ENCODE results near the gene CCDC171.
"Not testable (repeated sequence)": the region's sequence is repeated elsewhere in the genome, so short reads cannot be mapped to it uniquely, and the experiment has no call there.

CCDC171 gene

DNA sequence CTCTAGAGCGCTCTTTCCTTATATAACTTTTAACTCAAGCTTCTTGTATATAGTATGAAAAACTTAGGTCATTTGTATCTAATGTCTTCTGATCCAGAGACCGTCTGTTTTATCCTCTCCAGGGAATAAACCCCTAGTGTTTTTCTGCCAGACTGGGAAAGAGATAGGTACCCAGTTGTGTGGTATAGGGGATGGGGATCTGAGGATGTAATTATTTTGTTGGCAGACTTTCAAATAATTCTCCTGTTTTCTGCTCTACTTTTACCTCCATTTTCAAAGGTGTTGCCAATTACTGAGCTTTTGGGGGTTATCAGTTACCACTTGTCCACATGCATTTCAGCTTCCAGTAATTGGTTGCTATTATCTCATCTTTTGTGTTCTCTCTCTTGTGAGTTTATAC is 17.9 kb downstream of the CCDC171 start:
- no peak for DNase-seq (ENCODE audit: low read depth)

DNA sequence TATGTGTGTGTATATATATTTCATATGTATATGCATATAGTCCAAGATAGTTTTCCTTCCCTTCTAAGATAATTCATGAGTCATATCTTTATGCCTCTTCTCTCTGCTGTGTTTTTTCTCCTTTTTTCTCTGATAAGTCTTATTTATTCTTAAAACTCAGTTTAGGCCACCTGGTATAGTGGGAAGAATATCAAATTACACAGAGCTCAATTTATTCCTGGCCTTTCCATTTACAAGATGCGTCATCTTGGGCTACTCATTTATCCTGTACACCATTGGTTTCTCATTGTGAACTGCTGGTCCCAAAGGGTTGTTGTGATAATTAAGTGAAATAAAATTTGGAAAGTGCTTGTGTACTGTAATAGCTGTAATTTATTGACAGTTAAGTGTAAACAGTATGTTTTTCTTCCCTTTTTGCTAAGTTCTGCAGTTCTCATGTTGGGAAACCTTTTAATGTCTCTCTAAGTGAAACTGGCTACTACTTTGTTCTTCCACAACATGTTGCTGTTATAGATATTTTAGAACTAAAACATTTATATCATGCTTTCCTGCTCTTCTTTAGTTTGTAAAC is 19.4 kb downstream of the CCDC171 start:
- no peak for DNase-seq (ENCODE audit: low read depth)

DNA sequence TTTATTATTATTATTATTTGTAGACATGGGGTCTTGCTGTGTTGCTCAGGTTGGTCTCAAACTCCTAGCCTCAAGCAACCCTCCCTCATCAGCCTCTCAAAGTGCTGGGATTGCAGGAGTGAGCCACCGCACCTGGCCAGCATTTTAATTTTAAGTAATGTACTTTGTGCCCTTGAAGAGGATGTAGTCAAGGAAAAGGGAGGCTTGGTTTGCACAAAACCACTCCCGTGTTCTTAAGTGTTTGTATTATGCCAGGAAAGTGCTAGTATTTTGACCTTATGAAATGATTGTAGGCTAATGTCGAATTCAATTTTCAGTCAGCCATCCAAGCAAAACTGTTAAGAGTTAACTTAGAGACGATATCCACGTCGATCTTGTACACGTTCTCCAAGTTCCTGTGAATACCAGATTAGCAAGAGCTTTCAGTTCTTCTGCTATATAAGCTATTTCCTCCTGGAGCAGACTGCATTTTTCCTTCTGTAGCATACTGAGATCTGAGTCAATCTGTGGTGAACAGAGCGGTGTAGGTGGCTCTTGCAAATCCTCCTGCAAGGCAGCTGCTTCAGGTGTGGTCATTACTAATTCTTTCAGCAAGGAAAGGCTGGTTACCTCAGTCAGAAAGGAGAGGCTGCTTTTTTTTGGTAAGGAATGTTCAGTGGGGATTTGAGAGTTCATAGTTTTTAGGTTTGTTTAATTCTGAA is 23.7 kb downstream of the CCDC171 start:
- DNase-seq (ENCODE audit: low read depth), result no peak

DNA sequence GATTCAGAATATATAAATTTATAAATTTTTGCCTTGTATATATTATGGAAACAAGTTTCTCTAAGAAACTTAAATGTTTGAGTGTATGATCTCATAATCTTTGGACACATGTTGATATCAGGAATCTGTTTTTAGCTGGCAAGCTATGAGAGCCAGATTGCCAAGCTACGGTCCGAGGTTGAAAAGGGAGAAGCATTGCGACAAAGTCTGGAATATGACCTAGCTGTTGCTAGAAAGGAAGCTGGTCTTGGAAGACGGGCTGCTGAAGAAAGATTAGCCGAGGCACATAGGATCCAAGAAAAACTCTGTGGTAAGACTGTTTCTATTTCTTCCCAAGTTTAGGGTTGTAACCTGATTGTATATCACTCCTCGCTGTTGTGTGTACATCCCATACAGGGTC is 25.9 kb downstream of the CCDC171 start:
- DNase-seq (ENCODE audit: low read depth), result no peak

DNA sequence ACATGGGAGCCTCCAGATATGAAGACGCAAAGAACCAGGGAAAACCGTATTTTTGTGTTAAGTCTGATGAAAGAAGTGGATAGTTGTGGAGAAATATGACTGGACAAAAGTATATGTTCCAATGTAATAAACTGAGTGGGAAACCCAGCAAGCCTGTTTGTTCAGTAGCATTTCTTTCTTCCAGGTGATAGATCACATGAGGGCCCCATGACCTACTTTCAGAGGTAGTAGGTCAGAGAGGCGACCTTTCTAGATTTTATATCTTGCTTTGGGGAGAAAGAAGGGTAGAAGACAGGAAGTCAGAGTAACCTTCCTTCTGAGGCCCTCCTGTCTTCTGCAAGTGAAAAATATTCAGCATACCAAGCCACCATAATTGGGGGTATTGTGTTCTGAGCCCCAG is 31.5 kb downstream of the CCDC171 start:
- no peak for DNase-seq (ENCODE audit: low read depth)

DNA sequence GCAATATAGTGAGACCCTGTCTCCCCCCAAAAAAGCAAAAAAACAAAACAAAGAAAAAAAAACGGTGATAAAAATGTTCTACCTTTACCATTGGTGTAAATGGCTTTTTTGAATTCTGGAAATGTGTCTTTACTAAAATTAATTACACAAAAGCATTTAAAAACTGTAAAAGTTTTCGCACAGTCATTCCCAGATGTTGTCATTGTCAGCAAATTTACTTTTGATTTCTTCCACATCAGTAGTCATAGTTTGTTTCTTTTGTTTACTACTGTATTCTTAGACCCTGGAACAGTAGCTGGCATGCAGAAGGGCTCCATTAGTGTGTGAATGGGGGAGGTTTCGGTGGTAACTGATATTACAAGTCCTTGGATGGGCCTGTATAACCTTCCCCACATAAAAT is 39.5 kb downstream of the CCDC171 start:
- no peak for DNase-seq (ENCODE audit: low read depth)

DNA sequence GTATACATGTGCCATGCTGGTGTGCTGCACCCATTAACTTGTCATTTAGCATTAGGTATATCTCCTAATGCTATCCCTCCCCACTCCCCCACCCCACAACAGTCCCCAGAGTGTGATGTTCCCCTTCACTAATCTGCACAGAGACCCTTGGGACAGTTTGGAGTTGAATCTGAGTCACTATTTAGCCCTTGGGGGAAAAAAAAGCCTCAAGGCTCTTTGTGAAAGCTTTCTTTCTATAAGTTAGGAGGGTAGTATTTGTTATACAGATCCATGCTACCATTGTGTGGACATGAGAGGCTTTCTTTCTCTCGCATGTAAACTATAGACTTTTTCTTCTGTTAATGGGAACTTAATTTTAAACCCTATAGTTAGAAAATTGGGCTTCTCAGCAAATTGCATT is 40.1 kb downstream of the CCDC171 start:
- DNase-seq (ENCODE audit: low read depth), result not testable (repeated sequence)

DNA sequence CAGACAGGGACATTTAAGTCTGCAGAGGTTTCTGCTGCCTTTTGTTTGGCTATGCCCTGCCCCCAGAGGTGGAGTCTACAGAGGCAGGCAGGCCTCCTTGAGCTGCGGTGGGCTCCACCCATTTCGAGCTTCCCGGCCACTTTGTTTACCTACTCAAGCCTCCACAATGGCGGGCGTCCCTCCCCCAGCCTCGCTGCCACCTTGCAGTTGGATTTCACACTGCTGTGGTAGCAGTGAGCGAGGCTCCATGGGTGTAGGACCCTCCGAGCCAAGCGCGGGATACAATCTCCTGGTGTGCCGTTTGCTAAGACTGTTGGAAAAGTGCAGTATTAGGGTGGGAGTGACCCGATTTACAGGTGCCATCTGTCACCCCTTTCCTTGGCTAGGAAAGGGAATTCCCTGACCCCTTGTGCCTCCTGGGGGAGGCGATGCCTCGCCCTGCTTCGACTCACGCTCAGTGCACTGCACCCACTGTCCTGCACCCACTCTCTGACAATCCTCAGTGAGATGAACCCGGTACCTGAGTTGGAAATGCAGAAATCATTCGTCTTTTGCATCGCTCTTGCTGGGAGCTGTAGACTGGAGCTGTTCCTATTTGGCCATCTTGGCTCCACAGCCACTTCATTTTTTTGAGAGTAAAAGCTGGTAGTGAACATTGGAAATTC is 48.0 kb downstream of the CCDC171 start:
- DNase-seq (ENCODE audit: low read depth), result not testable (repeated sequence)

DNA sequence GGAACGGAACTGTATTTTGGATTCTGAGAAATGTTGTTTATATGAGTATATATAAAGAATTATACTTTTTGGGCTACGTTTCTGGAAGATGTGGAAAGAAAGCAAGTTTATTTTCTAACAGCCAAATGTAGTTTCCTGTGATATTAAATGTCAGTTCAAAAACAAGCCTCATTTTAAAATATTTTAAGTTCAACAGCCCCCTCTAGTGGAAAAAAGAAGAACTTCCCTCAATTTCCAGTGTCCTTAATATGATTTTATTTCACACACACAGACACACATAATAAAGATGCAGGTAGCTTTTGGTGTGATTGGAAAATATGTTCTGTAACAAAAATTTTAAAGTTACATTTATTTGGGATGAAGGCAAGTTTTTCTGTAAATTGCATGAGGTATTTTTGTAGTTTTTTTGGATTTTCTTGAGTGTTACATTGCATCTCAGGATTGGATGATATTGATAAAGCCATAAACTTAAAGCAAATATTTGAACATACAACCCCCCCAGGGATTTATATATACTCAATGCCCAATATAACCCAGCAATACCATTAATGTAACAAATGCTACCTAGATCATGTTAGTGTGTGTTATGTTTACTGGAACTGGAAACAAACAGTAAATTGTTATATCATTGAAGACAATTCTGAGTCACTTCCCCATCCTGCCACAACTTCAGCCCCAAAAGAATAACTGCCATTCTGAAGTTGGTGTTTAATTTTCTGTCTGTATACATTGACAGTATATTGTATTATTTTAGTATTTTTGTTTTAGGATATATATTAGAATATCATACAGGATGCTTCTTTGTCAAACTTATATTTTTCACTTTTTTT is 54.0 kb downstream of the CCDC171 start:
- DNase-seq (ENCODE audit: low read depth), result no peak

DNA sequence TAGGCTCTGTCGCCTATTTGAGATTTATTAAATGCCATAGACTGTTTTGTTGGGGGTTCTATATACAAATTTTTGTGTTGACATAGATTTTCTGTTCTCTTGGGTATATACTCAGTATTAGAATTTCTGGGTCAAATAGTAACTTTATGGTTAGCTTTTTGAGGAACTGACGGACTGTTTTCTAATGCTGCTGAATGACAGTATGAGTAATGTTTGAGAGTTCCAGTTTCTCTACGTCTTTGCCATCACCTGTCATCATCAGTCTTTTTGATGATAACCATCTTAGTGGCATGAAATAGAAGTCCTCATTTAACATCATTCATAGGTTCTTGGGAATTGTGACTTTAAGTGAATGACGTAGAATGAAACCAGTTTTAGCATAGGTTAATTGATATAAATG is 60.1 kb downstream of the CCDC171 start:
- no peak for DNase-seq (ENCODE audit: low read depth)

DNA sequence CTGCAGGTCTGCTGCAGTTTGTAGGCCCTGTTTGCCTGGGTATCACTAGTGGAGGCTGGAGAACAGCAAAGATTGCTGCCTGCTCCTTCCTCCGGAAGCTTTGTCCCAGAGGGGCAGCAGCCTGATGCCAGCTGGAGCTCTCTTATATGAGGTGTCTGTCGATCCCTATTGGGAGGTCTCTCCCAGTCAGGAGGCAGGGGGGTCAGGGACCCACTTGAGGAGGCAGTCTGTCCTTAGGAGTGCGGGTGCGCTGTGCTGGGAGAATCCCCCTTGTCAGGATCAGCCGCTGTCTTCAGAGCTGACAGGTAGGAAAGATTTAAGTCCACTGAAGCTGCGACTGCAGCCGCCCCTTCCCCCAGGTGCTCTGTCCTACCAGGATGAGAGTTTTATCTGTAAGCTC is 64.9 kb downstream of the CCDC171 start:
- no peak for DNase-seq (ENCODE audit: low read depth)

DNA sequence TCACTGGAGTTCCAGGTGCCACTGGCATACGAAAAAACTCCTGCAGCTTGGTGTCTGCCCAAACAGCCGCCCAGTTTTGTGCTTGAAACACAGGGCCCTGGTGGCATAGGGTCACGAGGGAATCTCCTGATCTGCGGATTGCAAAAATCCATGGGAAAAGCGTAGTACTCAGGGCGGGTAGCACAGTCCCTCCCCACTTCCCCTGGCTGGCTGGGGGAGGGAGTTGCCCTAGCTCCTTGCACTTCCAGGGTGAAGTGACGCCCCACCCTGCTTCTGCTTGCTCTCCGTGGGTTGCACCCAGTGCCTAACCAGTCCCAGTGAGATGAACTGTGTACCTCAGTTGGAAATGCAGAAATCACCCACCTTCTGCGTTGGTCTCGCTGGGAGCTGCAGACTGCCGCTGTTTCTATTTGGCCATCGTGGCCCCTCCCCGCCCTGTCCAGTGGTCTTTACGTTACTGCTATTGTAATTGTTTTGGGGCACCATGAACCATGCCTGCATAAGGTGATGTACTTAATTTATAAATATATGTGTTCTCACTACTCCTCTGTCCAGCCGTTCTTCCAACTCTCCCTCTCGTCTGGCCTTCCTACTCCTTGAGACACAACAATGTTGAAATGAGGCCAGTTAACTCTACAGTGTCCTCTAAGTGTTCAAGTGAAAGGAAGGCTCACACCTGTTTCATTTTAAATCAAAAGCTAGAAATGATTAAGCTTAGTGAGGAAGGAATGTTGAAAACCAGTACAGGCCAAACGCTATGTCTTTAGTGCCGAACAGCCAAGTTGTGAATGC is 65.9 kb downstream of the CCDC171 start:
- DNase-seq (ENCODE audit: low read depth), result no peak

DNA sequence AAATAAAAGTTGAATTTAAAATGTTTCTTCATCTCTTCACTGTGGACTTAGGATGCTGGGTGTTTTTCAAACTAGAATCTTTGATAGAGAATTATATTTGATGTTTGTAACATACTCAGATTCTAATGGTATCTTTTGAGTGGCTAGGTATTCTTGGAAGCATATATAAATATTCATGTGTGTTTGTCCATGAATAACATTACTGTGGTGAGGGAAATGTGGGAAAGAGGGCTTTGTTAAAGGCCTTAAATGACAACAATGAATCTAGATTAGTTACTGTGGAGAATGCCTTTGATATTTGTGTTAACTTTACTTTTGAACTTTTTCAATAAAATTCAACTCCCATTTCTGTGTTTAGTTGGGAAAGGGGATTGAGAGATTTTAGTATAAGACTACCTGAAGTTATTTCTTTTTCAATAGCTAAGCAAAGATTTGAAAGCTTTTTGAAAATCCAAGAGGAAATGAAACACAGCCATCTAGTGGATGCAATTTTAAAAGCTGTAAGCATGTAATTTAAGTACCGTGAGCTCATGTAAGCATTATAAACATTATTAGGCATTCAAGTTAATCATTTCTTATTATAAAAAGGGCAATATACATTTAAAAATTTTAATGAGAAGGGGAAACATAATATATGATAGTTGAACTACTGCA is 69.6 kb downstream of the CCDC171 start:
- no peak for DNase-seq (ENCODE audit: low read depth)

DNA sequence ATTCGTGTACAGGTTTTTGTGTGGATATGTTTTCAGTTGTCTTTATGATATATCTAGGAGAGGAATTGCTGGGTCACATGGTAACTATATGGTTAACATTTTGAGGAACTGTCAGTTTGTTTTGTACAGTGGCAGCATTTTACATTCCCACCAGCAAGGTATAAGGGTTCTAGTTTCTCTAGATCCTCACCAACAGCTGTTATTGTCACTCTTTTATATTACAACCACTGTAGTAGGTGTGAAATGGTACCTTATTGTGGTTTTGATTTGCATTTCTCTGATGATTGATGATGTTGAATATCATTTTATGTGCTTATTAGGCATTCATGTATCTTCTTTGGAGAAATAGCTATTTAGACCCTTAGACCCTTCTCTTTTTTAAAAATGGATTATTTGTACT is 82.9 kb downstream of the CCDC171 start:
- DNase-seq (ENCODE audit: low read depth), result no peak

DNA sequence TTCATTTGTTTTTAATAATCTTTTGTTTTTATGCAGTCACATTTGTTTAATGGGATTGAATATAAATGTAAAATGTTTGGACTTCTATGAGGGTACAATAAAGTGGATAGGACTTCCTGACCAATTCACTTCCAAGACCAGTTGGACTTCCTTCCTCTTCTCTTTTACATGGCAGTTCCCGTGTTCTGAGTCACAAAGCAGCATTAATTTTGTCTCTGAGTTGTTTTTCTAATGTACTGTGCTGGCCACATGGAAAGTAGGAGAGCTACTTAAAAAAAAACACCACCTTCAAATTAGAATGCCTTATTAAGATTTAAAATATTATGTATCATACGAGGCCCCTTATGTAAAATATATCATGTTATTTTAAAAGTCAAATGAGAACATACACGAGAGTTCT is 87.3 kb downstream of the CCDC171 start:
- no peak for DNase-seq (ENCODE audit: low read depth)

DNA sequence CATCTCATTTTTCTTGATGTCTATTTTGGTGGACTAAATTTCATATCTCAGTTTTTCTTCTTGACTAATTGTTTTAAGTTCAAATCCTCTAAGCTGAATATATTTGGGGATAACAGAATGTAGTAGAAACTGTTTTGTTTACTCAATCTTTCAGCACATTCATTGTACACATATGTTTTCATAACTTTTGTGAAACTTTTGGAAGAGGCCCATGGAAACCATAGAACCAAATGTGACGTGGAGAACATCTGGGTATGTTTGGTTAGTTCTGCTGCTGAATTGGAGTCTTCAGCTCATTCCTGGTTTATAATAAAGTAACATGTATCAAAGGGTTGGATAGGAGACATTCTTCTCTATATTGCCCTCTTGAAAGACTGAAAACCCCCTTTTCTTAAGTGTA is 88.4 kb downstream of the CCDC171 start:
- no peak for DNase-seq (ENCODE audit: low read depth)

DNA sequence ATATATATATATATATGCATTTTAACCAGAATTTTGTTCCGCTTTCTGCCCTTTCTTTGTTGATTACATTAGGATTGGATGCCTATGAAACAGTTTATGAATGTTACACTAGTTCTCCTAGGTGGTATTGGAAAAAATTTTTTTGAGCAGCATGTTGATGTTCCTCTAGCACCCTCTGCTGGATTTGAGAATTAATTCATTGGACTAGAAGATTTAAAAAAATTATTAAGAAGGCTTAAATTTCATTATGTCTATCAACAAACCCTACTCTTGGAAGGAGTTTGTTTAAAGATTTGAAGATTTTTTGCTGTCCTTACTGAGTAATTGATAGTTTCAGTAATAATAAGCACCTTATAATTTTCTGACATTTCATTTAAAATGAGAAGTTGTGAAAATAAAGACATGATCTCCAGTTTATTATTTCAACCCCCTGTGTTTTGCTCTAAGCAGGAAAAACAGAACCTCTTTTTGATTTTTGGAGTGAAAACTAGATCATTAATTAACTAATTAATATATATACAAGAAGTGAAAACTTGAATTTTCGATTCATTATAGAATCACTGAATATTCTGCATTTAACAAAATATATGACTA is 89.6 kb downstream of the CCDC171 start:
- DNase-seq (ENCODE audit: low read depth), result no peak

DNA sequence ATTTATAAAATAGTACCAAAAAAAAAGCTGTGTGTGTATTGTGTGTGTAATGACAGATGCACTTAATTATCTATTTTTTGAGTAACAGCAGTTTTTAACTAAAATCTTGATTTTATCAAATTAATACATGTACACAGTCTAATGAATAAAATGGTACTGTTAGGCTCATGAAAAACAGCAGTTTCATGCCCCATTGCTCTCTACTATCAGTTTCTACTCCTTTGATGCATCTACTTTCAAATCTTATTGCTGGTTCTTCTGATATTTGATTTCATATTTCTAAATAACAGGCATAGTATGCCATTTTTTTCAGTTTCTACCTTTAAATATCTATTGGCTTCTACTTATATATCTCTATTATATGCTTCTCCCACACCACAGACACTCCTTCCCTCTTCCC is 117.4 kb downstream of the CCDC171 start:
- DNase-seq (ENCODE audit: low read depth), result no peak

DNA sequence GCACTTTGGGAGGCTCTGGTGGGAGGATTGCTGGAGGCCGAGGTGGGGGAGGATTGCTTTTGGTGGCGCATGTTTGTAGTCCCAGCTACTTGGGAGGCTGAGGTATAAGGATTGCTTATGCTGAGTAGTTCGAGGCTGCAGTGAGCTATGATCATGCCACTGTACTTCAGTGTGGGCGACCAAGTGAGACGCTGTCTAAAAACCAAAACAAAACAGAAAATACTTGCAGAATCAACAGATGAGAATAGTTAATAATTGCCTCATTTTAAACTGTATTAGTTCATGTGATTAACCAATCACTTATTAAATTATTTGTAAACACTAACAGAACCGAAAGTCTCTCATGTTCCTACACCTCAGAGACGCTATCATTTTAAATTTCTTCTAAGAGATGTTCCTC is 118.1 kb downstream of the CCDC171 start:
- DNase-seq (ENCODE audit: low read depth), result no peak

DNA sequence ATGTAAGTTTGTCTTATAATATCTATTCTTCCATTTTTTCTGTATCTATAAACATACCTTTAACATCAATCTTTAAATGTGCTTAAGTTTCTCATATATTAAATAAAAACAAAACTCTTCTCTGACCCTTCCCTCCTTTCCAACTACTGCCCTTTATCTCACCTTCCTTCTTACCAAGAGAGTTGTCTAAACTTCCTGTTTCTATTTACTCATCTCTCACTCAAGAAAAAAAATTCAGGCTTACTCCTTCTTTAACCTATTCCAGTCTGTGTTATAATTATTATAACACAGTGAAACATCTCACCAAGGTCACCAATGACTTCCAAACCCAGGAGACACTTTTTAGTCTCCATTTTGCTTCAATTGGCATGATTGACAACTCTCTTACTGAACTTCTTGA is 140.9 kb downstream of the CCDC171 start:
- DNase-seq (ENCODE audit: low read depth), result no peak

DNA sequence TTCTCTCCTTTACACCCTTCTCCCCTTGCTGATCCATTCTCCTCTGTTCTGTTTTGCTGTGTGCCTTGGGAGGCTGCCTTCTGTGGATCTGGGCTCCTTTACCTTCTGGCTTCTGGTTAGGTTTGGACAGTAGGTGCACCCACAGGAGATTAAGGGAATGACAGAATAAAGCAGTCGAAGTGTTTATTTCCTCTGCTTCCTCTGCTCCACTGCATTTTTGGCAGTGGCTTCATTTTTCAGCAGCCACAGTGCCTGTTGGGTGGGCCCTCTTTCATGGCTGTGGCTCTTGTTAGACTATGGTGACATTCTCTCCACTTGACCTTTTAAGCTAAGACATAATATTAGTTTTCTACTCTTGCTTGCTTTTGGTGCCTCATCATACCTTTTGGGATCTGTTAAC is 144.1 kb downstream of the CCDC171 start:
- DNase-seq (ENCODE audit: low read depth), result no peak
